Sigmoid colon (tissue), 4 donors: ENCODE measurements around the gene COPG2.

ENCODE experiments used
- EP300 ChIP-seq, 4 donors: sonication (generic); formaldehyde crosslinking; IDR thresholded peaks; one replicate each; pipeline ENCODE4 v1.6.1; 2017; ENCODE audit warnings: antibody characterized with exemption in 4 of 4
- POLR2A ChIP-seq, 2 donors: fragments of 450-650 bp; IDR thresholded peaks; one replicate each; pipeline ENCODE4 v1.6.1; 2016; ENCODE audit warnings: antibody characterized with exemption in 2 of 2, mild to moderate bottlenecking in 2 of 2, moderate library complexity in 2 of 2
- POLR2AphosphoS5 ChIP-seq, 4 donors: sonication (generic); formaldehyde crosslinking; IDR thresholded peaks; one replicate each; pipeline ENCODE4 v1.6.1; 2017; ENCODE audit warnings: antibody characterized with exemption in 4 of 4
- TF ChIP-seq, protein P1 (sequence below), 4 experiments: fragments of 450-650 bp in 3 of 4; fragments of 200-600 bp in 1 of 4; IDR thresholded peaks; one replicate each; pipeline ENCODE4 v1.5.1; 2016 to 2019; ENCODE audit warnings: antibody characterized with exemption in 4 of 4, mild to moderate bottlenecking in 3 of 4, moderate library complexity in 2 of 4

DNA sequence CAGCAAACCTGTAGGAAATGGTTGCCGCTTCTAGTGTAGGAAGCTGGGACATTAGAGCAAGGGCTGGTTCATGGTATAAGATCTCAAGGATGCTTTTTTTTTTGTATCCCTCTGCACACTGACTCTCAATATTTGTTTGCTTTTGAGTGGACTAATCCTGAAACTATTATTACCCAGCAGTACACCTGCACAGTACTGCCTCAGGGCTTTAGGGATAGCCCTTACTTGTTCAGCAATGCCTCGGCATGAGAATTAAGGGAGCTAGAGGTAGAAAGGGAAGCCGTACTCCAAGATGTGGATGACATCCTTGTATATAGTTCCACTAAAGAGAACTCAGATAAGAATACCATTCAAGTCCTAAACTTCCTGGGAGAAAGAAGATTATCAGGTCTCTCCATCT is 70.5 kb downstream of the COPG2 start:
- TF ChIP-seq, protein P1, sequence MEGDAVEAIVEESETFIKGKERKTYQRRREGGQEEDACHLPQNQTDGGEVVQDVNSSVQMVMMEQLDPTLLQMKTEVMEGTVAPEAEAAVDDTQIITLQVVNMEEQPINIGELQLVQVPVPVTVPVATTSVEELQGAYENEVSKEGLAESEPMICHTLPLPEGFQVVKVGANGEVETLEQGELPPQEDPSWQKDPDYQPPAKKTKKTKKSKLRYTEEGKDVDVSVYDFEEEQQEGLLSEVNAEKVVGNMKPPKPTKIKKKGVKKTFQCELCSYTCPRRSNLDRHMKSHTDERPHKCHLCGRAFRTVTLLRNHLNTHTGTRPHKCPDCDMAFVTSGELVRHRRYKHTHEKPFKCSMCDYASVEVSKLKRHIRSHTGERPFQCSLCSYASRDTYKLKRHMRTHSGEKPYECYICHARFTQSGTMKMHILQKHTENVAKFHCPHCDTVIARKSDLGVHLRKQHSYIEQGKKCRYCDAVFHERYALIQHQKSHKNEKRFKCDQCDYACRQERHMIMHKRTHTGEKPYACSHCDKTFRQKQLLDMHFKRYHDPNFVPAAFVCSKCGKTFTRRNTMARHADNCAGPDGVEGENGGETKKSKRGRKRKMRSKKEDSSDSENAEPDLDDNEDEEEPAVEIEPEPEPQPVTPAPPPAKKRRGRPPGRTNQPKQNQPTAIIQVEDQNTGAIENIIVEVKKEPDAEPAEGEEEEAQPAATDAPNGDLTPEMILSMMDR (IDR thresholded peaks at IDR 0.05), result no peak
- TF ChIP-seq POLR2A (IDR thresholded peaks at IDR 0.05), result no peak
- no peak for TF ChIP-seq POLR2AphosphoS5 (IDR thresholded peaks at IDR 0.05)
- TF ChIP-seq EP300 (IDR thresholded peaks at IDR 0.05), result no peak
